Lower lobe of right lung (tissue), 2 donors: Measurements from ENCODE around the gene ZNF107. TPM values are rescaled to one million over a fixed set of nuclear protein-coding genes. Genes with fewer than 3 reads are reported as not detected.
"Not testable (repeated sequence)": the region's sequence is repeated elsewhere in the genome, so short reads cannot be mapped to it uniquely, and the experiment has no call there.

ENCODE experiments used
- ATAC-seq, 2 donors: fragments of 200-7000 bp; cut with Tn5 transposase; one replicate each; pipeline ENCODE4 v1.9.1; 2020 to 2022; ENCODE audit warnings: mild to moderate bottlenecking in 2 of 2, moderate library complexity in 2 of 2
- DNase-seq: peaks from one replicate; pipeline ENCODE4 v3.0.0-alpha.2; 2020
- H3K27ac ChIP-seq: fragments of 200-600 bp; one replicate; pipeline ENCODE4 v1.8.0; 2022
- H3K27me3 ChIP-seq: fragments of 200-600 bp; one replicate; pipeline ENCODE4 v1.8.0; 2022; ENCODE audit warnings: low read depth
- H3K36me3 ChIP-seq: fragments of 200-600 bp; one replicate; pipeline ENCODE4 v1.8.0; 2022; ENCODE audit warnings: mild to moderate bottlenecking
- H3K4me1 ChIP-seq: fragments of 200-600 bp; one replicate; pipeline ENCODE4 v1.8.0; 2022
- H3K4me3 ChIP-seq: fragments of 200-600 bp; one replicate; pipeline ENCODE4 v1.8.0; 2022; ENCODE audit warnings: mild to moderate bottlenecking
- H3K9me3 ChIP-seq: fragments of 200-600 bp; one replicate; pipeline ENCODE4 v1.8.0; 2022
- intact Hi-C: fragments of 100-400 bp; cut with DNase I; formaldehyde crosslinking; loops from one replicate; pipeline ENCODE4 v1.11.0; 2022
- total RNA-seq: library from RNA; stranded (reverse); fragmentation: NEBNext Ultra II Directional; extraction: Animal tissue kit (Norgen Biotek cat#: 25700); gene quantifications from one replicate; pipeline ENCODE4 v1.2.1, GENCODE V29; 2021
- TF ChIP-seq, protein P1 (sequence below): fragments of 200-600 bp; IDR thresholded peaks from one replicate; pipeline ENCODE4 v1.8.0; 2022; ENCODE audit warnings: antibody characterized with exemption, mild to moderate bottlenecking
- donor health status: DM: no; HTN: yes; CAD: no; lungs with severe emphysema.

Gene ZNF107
- total RNA-seq, 1 donor from 2014 or later: 4.3 TPM

DNA sequence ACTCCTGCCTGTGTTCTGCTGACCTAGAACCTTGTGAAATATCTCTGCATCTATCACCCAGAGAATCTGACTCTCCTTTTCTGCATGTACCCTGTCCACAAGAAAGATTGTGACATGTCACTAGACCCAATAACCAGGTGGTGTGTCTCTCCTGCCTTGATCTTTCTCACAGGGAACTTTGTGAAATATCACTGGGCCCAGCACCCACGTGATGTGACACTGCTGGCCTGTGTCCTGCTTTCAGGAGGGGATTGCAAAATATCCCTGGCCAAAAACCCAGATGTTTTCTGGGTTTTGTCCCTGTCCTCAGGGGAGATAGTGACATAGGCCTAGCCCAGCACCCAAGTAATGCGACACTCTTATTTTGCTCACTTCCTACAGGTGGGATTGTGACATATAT is 10.1 kb upstream of the ZNF107 start:
- H3K27ac ChIP-seq: no peak overlapping the region
- H3K36me3 ChIP-seq: no peaks in the 10 kb centered on the region
- no peaks in the 10 kb centered on the region for H3K27me3 ChIP-seq
- ATAC-seq (no peak), DNase-seq (no peak)
- TF ChIP-seq, protein P1, sequence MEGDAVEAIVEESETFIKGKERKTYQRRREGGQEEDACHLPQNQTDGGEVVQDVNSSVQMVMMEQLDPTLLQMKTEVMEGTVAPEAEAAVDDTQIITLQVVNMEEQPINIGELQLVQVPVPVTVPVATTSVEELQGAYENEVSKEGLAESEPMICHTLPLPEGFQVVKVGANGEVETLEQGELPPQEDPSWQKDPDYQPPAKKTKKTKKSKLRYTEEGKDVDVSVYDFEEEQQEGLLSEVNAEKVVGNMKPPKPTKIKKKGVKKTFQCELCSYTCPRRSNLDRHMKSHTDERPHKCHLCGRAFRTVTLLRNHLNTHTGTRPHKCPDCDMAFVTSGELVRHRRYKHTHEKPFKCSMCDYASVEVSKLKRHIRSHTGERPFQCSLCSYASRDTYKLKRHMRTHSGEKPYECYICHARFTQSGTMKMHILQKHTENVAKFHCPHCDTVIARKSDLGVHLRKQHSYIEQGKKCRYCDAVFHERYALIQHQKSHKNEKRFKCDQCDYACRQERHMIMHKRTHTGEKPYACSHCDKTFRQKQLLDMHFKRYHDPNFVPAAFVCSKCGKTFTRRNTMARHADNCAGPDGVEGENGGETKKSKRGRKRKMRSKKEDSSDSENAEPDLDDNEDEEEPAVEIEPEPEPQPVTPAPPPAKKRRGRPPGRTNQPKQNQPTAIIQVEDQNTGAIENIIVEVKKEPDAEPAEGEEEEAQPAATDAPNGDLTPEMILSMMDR: no peak
- H3K4me3 ChIP-seq: no peak overlapping the region
- intact Hi-C loops: no loop called here
- no peaks in the 10 kb centered on the region for H3K9me3 ChIP-seq
- H3K4me1 ChIP-seq: no peaks in the 10 kb centered on the region

DNA sequence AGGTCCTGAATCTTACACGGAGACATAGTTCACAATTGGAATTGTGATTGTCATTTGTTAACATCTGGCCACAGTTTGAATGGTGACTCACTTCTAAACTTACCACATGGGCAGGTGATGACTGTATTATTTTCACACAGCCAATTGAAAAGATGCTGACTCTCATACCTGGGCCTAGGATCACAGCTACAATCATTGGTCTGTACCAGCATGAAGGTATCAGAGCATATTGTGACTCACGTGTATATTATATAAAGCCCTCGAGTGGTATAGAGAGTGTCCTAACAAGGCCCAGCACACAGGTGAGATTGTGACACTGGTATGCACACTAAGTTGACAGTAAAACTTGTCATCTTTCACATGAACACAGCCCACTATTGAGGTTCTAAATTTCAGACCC is 9.4 kb upstream of the ZNF107 start:
- Histone ChIP-seq H3K27ac (no peak overlapping the region), H3K36me3 (no peaks in the 10 kb centered on the region), H3K27me3 (no peaks in the 10 kb centered on the region), H3K9me3 (no peaks in the 10 kb centered on the region), H3K4me1 (no peaks in the 10 kb centered on the region), H3K4me3 (no peak overlapping the region)
- DNase-seq (no peak), ATAC-seq (no peak)
- intact Hi-C loops: no loop called here
- TF ChIP-seq, protein P1: no peak

DNA sequence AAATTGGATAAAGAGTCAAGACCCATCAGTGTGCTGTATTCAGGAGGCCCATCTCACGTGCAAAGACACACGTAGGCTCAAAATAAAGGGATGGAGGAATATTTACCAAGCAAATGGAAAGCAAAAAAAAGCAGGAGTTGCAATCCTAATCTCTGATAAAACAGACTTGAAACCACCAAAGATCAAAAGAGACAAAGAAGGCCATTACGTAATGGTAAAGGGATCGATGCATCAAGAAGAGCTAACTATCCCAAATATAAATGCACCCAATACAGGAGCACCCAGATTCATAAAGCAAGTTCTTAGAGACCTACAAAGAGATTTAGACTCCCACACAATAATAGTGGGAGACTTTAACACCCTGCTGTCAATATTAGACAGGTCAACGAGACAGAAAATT is 3.8 kb upstream of the ZNF107 start:
- H3K4me1 ChIP-seq: peaks cover 12% of the 10 kb centered on the region
- H3K27ac ChIP-seq, H3K36me3 ChIP-seq, DNase-seq, intact Hi-C loops, H3K4me3 ChIP-seq, H3K27me3 ChIP-seq, ATAC-seq, H3K9me3 ChIP-seq: not testable (repeated sequence)

GRCh38 chr7:64666663-64667050 is 724 bp downstream of the ZNF107 start:
- peaks cover 12% of the 10 kb centered on the region for H3K4me1 ChIP-seq
- ATAC-seq (no peak), DNase-seq (no peak)
- TF ChIP-seq, protein P1: no peak
- H3K27ac ChIP-seq: peak overlapping the region; percentile 69
- H3K4me3 ChIP-seq: peak overlapping the region; percentile 70
- intact Hi-C loops: no loop called here
- H3K9me3 ChIP-seq: no peaks in the 10 kb centered on the region
- H3K36me3 ChIP-seq: peaks cover 9% of the 10 kb centered on the region
- no peaks in the 10 kb centered on the region for H3K27me3 ChIP-seq

GRCh38 chr7:64667311-64667710 is 1.4 kb downstream of the ZNF107 start:
- H3K9me3 ChIP-seq: no peaks in the 10 kb centered on the region
- peaks cover 12% of the 10 kb centered on the region for H3K4me1 ChIP-seq
- no peaks in the 10 kb centered on the region for H3K27me3 ChIP-seq
- intact Hi-C loops: no loop called here
- peaks cover 9% of the 10 kb centered on the region for H3K36me3 ChIP-seq
- no peak overlapping the region for H3K27ac ChIP-seq
- DNase-seq (no peak), ATAC-seq (no peak)
- TF ChIP-seq, protein P1: no peak
- H3K4me3 ChIP-seq: no peak overlapping the region

DNA sequence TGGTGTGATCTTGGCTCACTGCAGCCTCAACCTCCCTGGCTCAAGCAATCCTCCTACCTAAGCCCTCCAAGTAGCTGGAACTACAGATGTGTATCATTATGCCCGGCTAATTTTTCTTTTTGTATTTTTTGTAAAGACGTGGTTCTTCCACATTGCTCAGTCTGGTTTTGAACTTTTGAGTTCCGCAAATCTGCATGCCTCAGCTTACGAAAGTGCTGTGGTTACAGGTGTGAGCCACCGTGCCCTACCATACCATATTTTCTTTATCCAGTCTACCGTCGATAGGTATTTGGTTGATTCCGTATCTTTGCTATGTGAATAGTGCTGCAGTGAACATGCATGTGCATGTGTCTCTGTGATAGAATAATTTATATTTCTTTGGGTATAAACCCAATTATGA is 6.5 kb downstream of the ZNF107 start:
- H3K4me3 ChIP-seq: no peak overlapping the region
- H3K27ac ChIP-seq: no peak overlapping the region
- no peaks in the 10 kb centered on the region for H3K27me3 ChIP-seq
- H3K4me1 ChIP-seq: no peaks in the 10 kb centered on the region
- intact Hi-C loops: no loop called here
- no peaks in the 10 kb centered on the region for H3K9me3 ChIP-seq
- ATAC-seq (no peak), DNase-seq (no peak)
- H3K36me3 ChIP-seq: peaks cover 9% of the 10 kb centered on the region
- TF ChIP-seq, protein P1: no peak
